HUDEP-2 (cell line): Measurements from ENCODE around the gene PRM2.
A peak's percentile ranks its signal among the peaks of the same experiment; 100 is the strongest.

Experiments used
- DNase-seq, 76 experiments: peaks; one replicate each; lab custom pipeline; 2025; ENCODE audit not compliant: unreplicated experiment in 76 of 76; lab: John Stamatoyannopoulos, UW

PRM2 gene

DNA sequence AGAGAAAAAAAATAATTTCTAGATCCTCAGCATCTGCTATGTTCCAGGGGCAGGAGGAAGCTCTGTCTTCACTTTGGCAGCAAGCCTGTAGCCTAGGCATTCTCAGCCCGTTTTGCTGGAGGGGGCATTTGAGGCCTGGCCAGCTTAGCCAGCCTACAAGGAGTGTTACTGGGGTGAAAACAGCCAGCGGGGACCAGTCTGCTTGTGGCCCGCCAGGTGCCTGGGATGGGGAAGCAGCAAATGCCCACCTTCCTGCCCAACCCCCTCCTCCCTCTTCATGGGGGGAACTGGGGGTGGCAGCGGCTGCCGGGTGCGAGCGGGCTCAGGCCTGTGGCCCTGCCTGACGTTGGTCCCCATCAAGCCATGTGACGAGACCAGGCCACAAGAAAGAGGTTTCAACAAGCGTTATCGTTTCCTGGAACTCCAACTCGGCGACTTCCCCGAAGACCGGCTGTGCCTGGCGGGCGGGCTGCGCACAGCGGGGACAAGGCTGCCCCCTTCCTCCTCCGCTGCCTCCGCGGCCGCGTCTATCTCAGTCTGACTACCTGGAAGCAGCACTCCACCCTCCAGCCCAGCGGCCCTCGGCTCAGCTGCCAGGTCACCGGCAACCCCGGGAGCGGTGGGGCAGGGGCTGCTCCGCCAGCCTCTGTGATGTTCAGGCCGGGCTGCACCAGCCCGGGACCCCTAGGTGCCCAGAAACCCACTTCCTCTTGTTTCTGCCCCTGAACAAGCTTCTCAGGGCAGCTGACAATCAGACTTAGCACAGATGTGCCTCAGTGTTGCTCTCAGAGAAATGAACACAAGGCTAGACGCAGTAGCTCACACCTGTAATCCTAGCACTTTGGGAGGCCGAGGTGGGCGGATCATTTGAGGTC, 43.2 kb downstream of the PRM2 start:
- DNase-seq, result peak in 75 of 76 experiments; percentile 43 to 94 (median 83)

- DNase-seq, result no peak
Measured at GRCh38 chr16:11232302-11232851, 43.9 kb downstream of the PRM2 start.

DNA sequence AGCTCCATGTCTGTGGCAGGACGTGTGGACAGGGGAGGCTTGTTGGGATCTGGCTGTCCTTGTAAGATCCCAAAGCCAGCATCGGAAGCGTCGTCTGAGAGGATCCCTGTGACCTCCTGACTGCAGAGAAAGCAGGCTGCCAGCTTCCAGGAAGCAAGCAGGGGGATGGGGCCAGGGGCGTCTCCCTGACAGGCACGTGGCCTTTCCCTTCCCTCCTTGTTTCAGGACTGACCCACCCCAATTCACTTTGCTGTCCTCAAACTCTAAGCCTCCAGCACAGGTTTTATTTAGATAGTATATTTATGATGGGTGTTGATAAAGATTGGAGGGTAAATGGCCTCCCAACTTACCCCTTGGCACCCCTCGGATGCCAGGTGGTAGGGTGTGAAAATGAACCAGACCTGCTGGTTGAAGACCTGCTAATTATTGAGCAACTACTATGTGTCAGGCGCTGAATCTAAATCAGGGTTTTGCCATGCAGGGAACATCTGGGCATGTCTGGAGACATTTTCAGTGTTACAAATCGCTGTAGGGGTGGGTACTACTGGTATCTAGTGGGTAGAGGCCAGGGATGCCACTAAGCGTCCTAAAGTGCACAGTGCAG, 44.8 kb downstream of the PRM2 start:
- peak in 31 of 76 experiments; percentile 15 to 53 (median 35) for DNase-seq

DNA sequence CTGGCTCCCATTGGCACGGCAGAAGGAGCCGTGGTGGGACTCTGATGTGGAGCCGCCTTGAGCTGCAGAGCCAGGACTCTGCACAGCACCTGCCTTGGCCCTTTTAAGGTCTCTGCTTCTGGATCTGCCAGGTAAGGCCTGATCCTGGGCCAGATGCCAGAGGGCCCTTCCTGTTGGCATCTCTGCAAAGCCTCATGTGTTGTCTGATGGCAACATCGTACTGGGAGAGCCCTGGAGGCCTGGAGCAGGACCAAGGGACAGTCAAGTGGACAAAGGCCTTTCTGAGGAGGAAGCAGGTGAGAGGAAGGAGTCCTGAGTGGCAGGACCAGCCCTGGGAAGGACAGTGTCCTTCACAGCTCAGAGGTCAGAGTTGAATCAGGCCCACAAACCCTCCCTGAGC, 46.4 kb downstream of the PRM2 start:
- DNase-seq, result no peak

DNA sequence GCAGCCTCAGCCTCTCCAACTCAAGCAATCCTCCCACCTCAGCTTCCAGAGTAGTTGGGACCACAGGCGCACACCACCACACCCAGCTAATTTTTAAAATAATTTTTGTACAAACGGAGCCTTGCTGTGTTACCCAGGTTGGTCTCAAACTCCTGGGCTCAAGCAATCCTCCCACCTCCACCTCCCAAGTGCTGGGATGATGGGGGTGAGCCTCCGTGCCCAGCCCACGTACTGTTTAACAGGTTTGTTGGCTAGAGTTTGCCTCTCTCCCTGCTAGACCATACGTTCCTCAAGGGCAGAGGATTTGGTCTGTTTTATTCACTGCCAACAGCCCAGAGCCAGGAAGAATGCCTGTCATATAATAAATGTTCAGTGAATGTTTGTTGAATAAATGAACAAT, 46.8 kb downstream of the PRM2 start:
- DNase-seq, result no peak

DNA sequence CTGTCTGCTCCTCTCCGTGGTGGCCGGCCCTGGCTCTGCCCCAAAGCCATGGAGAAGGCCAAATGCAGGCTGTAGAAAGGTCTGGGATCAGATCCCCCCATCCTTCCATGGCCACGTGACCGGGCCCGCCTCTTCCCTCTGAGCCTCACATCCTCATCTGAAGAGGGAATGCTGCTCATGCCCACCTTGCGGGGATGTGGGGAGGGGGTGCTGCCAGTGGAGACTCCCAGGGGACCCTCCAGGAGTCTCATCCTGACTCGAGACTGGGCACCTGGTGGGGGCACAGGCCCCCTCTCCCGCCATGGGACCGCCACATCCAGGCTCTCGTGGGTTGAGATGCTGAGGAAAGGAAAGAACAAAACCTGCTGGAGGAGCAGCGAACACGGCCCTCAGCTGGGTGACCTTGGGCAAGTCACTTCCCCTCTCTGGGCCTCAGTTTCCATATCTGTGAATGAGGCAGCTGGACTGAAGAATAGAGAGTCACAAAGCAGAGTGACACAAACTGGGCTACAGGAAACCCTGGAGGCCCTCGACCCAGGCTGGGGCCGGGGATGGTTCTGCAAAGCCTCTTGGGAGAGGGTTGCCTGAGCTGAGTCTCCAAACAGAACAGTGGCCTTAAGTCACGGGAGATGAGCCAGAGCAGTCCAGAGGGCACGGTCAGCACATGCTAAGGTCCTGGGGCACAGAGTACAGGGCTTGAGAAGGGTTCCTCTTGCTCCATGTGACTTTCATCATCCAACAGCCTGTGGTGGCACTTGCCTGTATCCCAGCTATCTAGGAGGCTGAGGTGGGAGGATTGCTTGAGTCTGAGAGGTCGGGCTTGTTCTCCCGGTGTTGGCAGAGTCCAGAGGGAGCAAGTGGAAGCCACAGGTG, 50.4 kb downstream of the PRM2 start:
- DNase-seq, result no peak
